H1 (cell line): ENCODE measurements around the gene ST14. TPM values are rescaled to one million over a fixed set of nuclear protein-coding genes. Genes with fewer than 3 reads are reported as not detected.

Experiments used
- CTCF ChIA-PET: fragments of 300-600 bp; sonication (Branson Sonifier 250); formaldehyde crosslinking; loops from one replicate; lab custom pipeline; 2021; ENCODE audit not compliant: partially characterized antibody; lab: Charles Lee
- POLR2A ChIA-PET: fragments of 300-600 bp; sonication (Branson Sonifier 250); formaldehyde crosslinking; loops from one replicate; lab custom pipeline; 2021; ENCODE audit warnings: inconsistent platforms; ENCODE audit not compliant: partially characterized antibody; lab: Charles Lee
- DNase-seq, 2 experiments: peaks; one replicate each; pipeline versions ENCODE4 v3.0.0 to v3.0.0-alpha.2; 2010 to 2022; ENCODE audit warnings: low spot score in 2 of 2, low read depth in 1 of 2, mixed read lengths in 1 of 2
- FAIRE-seq: peaks from 2 replicates; lab custom pipeline; 2011; peaks lifted over from hg19 to GRCh38; lab: Jason Lieb, UNC
- H2AFZ ChIP-seq: 2 replicates; pipeline ENCODE4 v1.8.1; 2012; ENCODE audit warnings: low read length, inconsistent platforms
- H2AK5ac ChIP-seq: 2 replicates; pipeline ENCODE4 v1.6.1; 2013; ENCODE audit warnings: low read depth, low read length
- H2BK120ac ChIP-seq: replicated peaks from 2 replicates; pipeline ENCODE3; 2013; ENCODE audit warnings: low read depth, low read length, inconsistent platforms
- H2BK12ac ChIP-seq: 2 replicates; pipeline ENCODE4 v1.6.1; 2013; ENCODE audit warnings: low read depth, low read length
- H2BK15ac ChIP-seq: 2 replicates; pipeline ENCODE4 v1.6.1; 2013; ENCODE audit warnings: low read length
- H2BK20ac ChIP-seq: 2 replicates; pipeline ENCODE4 v1.6.1; 2013; ENCODE audit warnings: low read length
- H2BK5ac ChIP-seq: 2 replicates; pipeline ENCODE4 v1.6.1; 2013; ENCODE audit warnings: low read depth, low read length
- H3K14ac ChIP-seq: 2 replicates; pipeline ENCODE4 v1.6.1; 2013; ENCODE audit warnings: inconsistent platforms; ENCODE audit not compliant: insufficient read length
- H3K18ac ChIP-seq: 2 replicates; pipeline ENCODE4 v1.6.1; 2013; ENCODE audit warnings: low read length; ENCODE audit errors: extremely low read depth
- H3K23ac ChIP-seq: 2 replicates; pipeline ENCODE4 v1.6.1; 2013; ENCODE audit warnings: inconsistent platforms; ENCODE audit not compliant: insufficient read length
- H3K23me2 ChIP-seq: 2 replicates; pipeline ENCODE4 v1.6.1; 2013; ENCODE audit warnings: low read depth, low read length
- H3K27ac ChIP-seq: 2 replicates; pipeline ENCODE4 v1.6.1; 2011; ENCODE audit warnings: low read depth, low read length, inconsistent platforms
- H3K27me3 ChIP-seq, 4 experiments: replicated peaks in 1 of 4; 1 replicate in 1 of 4; 2 replicates in 3 of 4; pipeline versions ENCODE4 v1.6.1 to v1.8.1; 2011 to 2013; ENCODE audit warnings: low read length in 3 of 4, mild to moderate bottlenecking in 3 of 4, inconsistent platforms in 2 of 4, mixed read lengths in 2 of 4, moderate library complexity in 1 of 4; ENCODE audit not compliant: control insufficient read depth in 3 of 4, insufficient read depth in 3 of 4; ENCODE audit errors: extremely low read depth in 1 of 4
- H3K36me3 ChIP-seq, 4 experiments: 2 replicates each; pipeline versions ENCODE4 v1.6.1 to v1.8.1; 2011 to 2013; ENCODE audit warnings: mild to moderate bottlenecking in 4 of 4, low read length in 3 of 4, moderate library complexity in 2 of 4, control low read depth in 1 of 4, inconsistent platforms in 1 of 4; ENCODE audit not compliant: insufficient read depth in 4 of 4, control insufficient read depth in 2 of 4
- H3K4ac ChIP-seq: replicated peaks from 2 replicates; pipeline ENCODE3; 2013; ENCODE audit warnings: low read length, low read depth, mixed read lengths, inconsistent platforms; ENCODE audit not compliant: insufficient read length
- H3K4me1 ChIP-seq, 4 experiments: replicated peaks in 1 of 4; 1 replicate in 1 of 4; 2 replicates in 3 of 4; pipeline versions ENCODE4 v1.6.1 to v1.8.1; 2011 to 2013; ENCODE audit warnings: low read length in 3 of 4, inconsistent platforms in 2 of 4, mixed read lengths in 1 of 4; ENCODE audit not compliant: insufficient read depth in 4 of 4, control insufficient read depth in 3 of 4
- H3K4me2 ChIP-seq, 2 experiments: 2 replicates each; pipeline versions ENCODE4 v1.6.1 to v1.8.1; 2011 to 2013; ENCODE audit warnings: low read depth in 2 of 2, low read length in 2 of 2, control low read depth in 1 of 2, inconsistent platforms in 1 of 2, mild to moderate bottlenecking in 1 of 2; ENCODE audit not compliant: insufficient read depth in 1 of 2
- H3K4me3 ChIP-seq, 4 experiments: fragments of 200-600, 300-600 bp in 1 of 4; sonication (generic), shearing (Covaris generic), sonication (Bioruptor Twin) in 1 of 4; 2 replicates each; pipeline versions ENCODE4 v1.5.1 to v1.8.1; 2011 to 2016; ENCODE audit warnings: low read length in 4 of 4, low read depth in 3 of 4, control low read depth in 2 of 4, inconsistent platforms in 2 of 4, mild to moderate bottlenecking in 2 of 4, mixed read lengths in 1 of 4, moderate library complexity in 1 of 4; ENCODE audit not compliant: insufficient read depth in 2 of 4; ENCODE audit errors: extremely low read depth in 1 of 4
- H3K56ac ChIP-seq: replicated peaks from 2 replicates; pipeline ENCODE3; 2013; ENCODE audit warnings: low read depth, mild to moderate bottlenecking, mixed read lengths, low read length, inconsistent platforms; ENCODE audit not compliant: insufficient read length
- H3K79me1 ChIP-seq: 2 replicates; pipeline ENCODE4 v1.6.1; 2013; ENCODE audit warnings: low read depth, low read length, control low read depth
- H3K79me2 ChIP-seq, 2 experiments: 2 replicates each; pipeline versions ENCODE4 v1.6.1 to v1.8.1; 2012 to 2013; ENCODE audit warnings: low read length in 2 of 2, mild to moderate bottlenecking in 2 of 2, inconsistent platforms in 1 of 2; ENCODE audit not compliant: insufficient read depth in 2 of 2, control insufficient read depth in 1 of 2
- H3K9ac ChIP-seq, 4 experiments: replicated peaks in 1 of 4; 1 replicate in 1 of 4; 2 replicates in 3 of 4; pipeline versions ENCODE4 v1.6.1 to v1.8.1; 2011 to 2013; ENCODE audit warnings: low read depth in 3 of 4, low read length in 3 of 4, control low read depth in 2 of 4, mild to moderate bottlenecking in 2 of 4, moderate library complexity in 2 of 4, inconsistent platforms in 1 of 4; ENCODE audit errors: extremely low read depth in 1 of 4
- H3K9me3 ChIP-seq, 2 experiments: 2 replicates each; pipeline versions ENCODE4 v1.6.1 to v1.8.1; 2012 to 2013; ENCODE audit warnings: mild to moderate bottlenecking in 2 of 2, moderate library complexity in 2 of 2, control low read depth in 1 of 2, inconsistent platforms in 1 of 2, low read depth in 1 of 2, low read length in 1 of 2, mixed read lengths in 1 of 2; ENCODE audit not compliant: insufficient read depth in 2 of 2
- H4K20me1 ChIP-seq, 2 experiments: replicated peaks in 1 of 2; 2 replicates each; pipeline versions ENCODE3 to v1.8.1; 2011 to 2013; ENCODE audit warnings: inconsistent platforms in 2 of 2, low read length in 2 of 2, mild to moderate bottlenecking in 1 of 2; ENCODE audit not compliant: insufficient read depth in 2 of 2, control insufficient read depth in 1 of 2
- H4K5ac ChIP-seq: 2 replicates; pipeline ENCODE4 v1.6.1; 2013; ENCODE audit warnings: low read length, low read depth, mixed read lengths, inconsistent platforms; ENCODE audit not compliant: insufficient read length
- H4K8ac ChIP-seq: 2 replicates; pipeline ENCODE4 v1.8.0; 2013; ENCODE audit warnings: mild to moderate bottlenecking, moderate library complexity, low read length, inconsistent platforms; ENCODE audit not compliant: insufficient read depth; ENCODE audit errors: extremely low read depth
- H4K91ac ChIP-seq: replicated peaks from 2 replicates; pipeline ENCODE3; 2013; ENCODE audit warnings: low read length, mixed read lengths, inconsistent platforms; ENCODE audit not compliant: insufficient read length
- EGR1 ChIP-seq: IDR thresholded peaks from 2 replicates; pipeline ENCODE4 v1.6.1; 2011; ENCODE audit warnings: low read depth, low read length, borderline replicate concordance
- GABPA ChIP-seq: IDR thresholded peaks from 2 replicates; pipeline ENCODE4 v1.6.1; 2011; ENCODE audit warnings: mild to moderate bottlenecking, low read length, moderate library complexity, borderline replicate concordance; ENCODE audit not compliant: insufficient read depth
- JUN ChIP-seq: IDR thresholded peaks from 2 replicates; pipeline ENCODE4 v1.6.1; 2011; ENCODE audit warnings: low read depth, mild to moderate bottlenecking, improper control_type of control experiment, low read length
- KDM5A ChIP-seq: fragments of 200-600 bp; IDR thresholded peaks from 2 replicates; pipeline ENCODE4 v1.7.1; 2012; ENCODE audit warnings: mild to moderate bottlenecking, low read length, inconsistent platforms, mixed read lengths
- SIRT6 ChIP-seq: IDR thresholded peaks from one replicate; pipeline ENCODE4 v1.7.1; 2012; ENCODE audit warnings: low read length, inconsistent platforms
- TAF1 ChIP-seq: IDR thresholded peaks from 2 replicates; pipeline ENCODE4 v1.6.1; 2011; ENCODE audit warnings: mild to moderate bottlenecking, low read depth, low read length
- TEAD4 ChIP-seq: IDR thresholded peaks from 2 replicates; pipeline ENCODE4 v1.6.1; 2012; ENCODE audit warnings: low read depth, low read length, inconsistent platforms, mixed read lengths
- YY1 ChIP-seq: IDR thresholded peaks from 2 replicates; pipeline ENCODE4 v1.6.1; 2011; ENCODE audit warnings: low read depth, mild to moderate bottlenecking, low read length
- WGBS, 2 experiments: shearing (Covaris generic) in 1 of 2; methylation state at CpG; one replicate each; pipeline versions ENCODE4 v1.1.6 to v1.1.7; 2013 to 2015; ENCODE audit warnings: low lambda C conversion rate in 2 of 2, mixed read lengths in 2 of 2, inconsistent platforms in 1 of 2, low coverage in 1 of 2, missing lambda C conversion rate in 1 of 2; ENCODE audit not compliant: insufficient replicate concordance in 2 of 2, insufficient coverage in 1 of 2, insufficient read length in 1 of 2; ENCODE audit errors: extremely low coverage in 1 of 2, missing lambda C conversion rate in 1 of 2; 5-methylcytosine and 5-hydroxymethylcytosine counted together
- polyA plus RNA-seq, 7 experiments: library from polyadenylated mRNA; depleted of rRNA in 3 of 7; stranded (reverse) in 5 of 7; unstranded in 2 of 7; fragments of >200 nt in 5 of 7; fragments of 200-250 nt in 2 of 7; gene quantifications; 1 replicate in 5 of 7; 2 replicates in 1 of 7; 4 replicates in 1 of 7; pipeline versions ENCODE4 v1.2.1 to v1.2.3, GENCODE V29; 2011 to 2013; ENCODE audit warnings: missing spikeins in 2 of 7, mixed read lengths in 2 of 7
- total RNA-seq: library from RNA; stranded (reverse); fragmentation: NEBNext Ultra II Directional; extraction: Animal tissue kit (Norgen Biotek cat#: 25700); gene quantifications from 2 replicates; pipeline ENCODE4 v1.2.1, GENCODE V29; 2021
- TF ChIP-seq, protein P1 (sequence below): IDR thresholded peaks from 2 replicates; pipeline ENCODE4 v1.6.1; 2012; ENCODE audit warnings: inconsistent platforms
- TF ChIP-seq, protein P2 (sequence below): IDR thresholded peaks from 2 replicates; pipeline ENCODE4 v1.6.1; 2012; ENCODE audit warnings: inconsistent platforms

The ST14 gene
- total and polyA plus RNA-seq, 2 of the 8 experiments (the other 6 are each of a cell fraction or from before 2014, with no cell fraction given) = 22.4 to 24.9 TPM

- TF ChIP-seq, protein P1, sequence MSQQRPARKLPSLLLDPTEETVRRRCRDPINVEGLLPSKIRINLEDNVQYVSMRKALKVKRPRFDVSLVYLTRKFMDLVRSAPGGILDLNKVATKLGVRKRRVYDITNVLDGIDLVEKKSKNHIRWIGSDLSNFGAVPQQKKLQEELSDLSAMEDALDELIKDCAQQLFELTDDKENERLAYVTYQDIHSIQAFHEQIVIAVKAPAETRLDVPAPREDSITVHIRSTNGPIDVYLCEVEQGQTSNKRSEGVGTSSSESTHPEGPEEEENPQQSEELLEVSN = no peak
- TF ChIP-seq, protein P2, sequence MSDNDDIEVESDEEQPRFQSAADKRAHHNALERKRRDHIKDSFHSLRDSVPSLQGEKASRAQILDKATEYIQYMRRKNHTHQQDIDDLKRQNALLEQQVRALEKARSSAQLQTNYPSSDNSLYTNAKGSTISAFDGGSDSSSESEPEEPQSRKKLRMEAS = no peak
- TF ChIP-seq YY1 (no peak), TAF1 (no peak), KDM5A (no peak), TEAD4 (no peak), EGR1 (no peak), GABPA (no peak), JUN (no peak), SIRT6 (no peak)
- Histone ChIP-seq H3K18ac (no peak overlapping the region), H3K23ac (no peak overlapping the region), H2BK20ac (no peak overlapping the region), H4K8ac (no peak overlapping the region), H3K27ac (no peak overlapping the region), H2AK5ac (no peak overlapping the region), H3K79me2 (no peaks in the 10 kb centered on the region), H2BK5ac (no peak overlapping the region), H3K23me2 (0 out of 2 replicates have a peak, but pooled peaks cover 1% of the 10 kb centered on the region), H2BK12ac (no peak overlapping the region), H3K56ac (no peak overlapping the region), H4K91ac (no peak overlapping the region), H3K9ac (no peak overlapping the region), H3K4me1 (peaks cover 0 to 8% (median 2%) of the 10 kb centered on the region in 4 experiments; a peak in 6 of 7 replicates), H2BK15ac (no peak overlapping the region), H3K36me3 (peaks cover 0 to 6% (median 0%) of the 10 kb centered on the region in 4 experiments; a peak in 2 of 8 replicates), H3K4me3 (no peak overlapping the region), H3K79me1 (no peaks in the 10 kb centered on the region), H2BK120ac (no peak overlapping the region), H3K4ac (no peak overlapping the region), H2AFZ (no peak overlapping the region), H3K4me2 (no peak overlapping the region), H4K5ac (no peak overlapping the region), H3K9me3 (no peaks in the 10 kb centered on the region), H4K20me1 (peaks cover 0 to 6% of the 10 kb centered on the region in 2 experiments), H3K14ac (no peak overlapping the region), H3K27me3 (no peaks in the 10 kb centered on the region)
- DNase-seq = no peak
- FAIRE-seq = no peak
- ChIA-PET CTCF (interaction anchor here (1.3 kb wide), 1 partner anchor 225 kb away, joined by 3 read pairs; no protein-coding TSS in a partner anchor), POLR2A (interaction anchor here (0.8 to 2.9 kb wide), 3 partner anchors 8 to 15 kb away, joined by 3 to 13 read pairs (median 3); partner anchors contain the start of gene ST14)
- WGBS, 2 experiments = 100% methylated on average over 1 of the region's 1 CpG; no CpG with 5 or more reads in 1 of the 2 experiments
Measured at GRCh38 chr11:130151196-130151595, 8.4 kb upstream of the ST14 start.
